Upper lobe of left lung (tissue), 6 donors: Measurements from ENCODE around the gene PSMB9. TPM values are rescaled to one million over a fixed set of nuclear protein-coding genes. Genes with fewer than 3 reads are reported as not detected.
A peak's percentile ranks its signal among the peaks of the same experiment; 100 is the strongest.

ENCODE experiments used
- ATAC-seq, 2 donors: fragments of 200-7000 bp; cut with Tn5 transposase; one replicate each; pipeline ENCODE4 v1.9.1; 2022; ENCODE audit warnings: mild to moderate bottlenecking in 2 of 2, moderate library complexity in 2 of 2; ENCODE audit not compliant: low FRiP score in 2 of 2
- DNase-seq, 2 donors: peaks; one replicate each; pipeline ENCODE4 v3.0.0-alpha.2; 2019 to 2020
- H3K27ac ChIP-seq, 4 donors: fragments of 200-600 bp; sonication (generic); one replicate each; pipeline ENCODE4 v1.5.1; 2016 to 2019
- H3K27me3 ChIP-seq, 4 donors: fragments of 200-600 bp; sonication (generic); one replicate each; pipeline ENCODE4 v1.5.1; 2017 to 2019
- H3K36me3 ChIP-seq, 4 donors: fragments of 200-600 bp; sonication (generic); one replicate each; pipeline ENCODE4 v1.5.1; 2016 to 2019
- H3K4me1 ChIP-seq, 4 donors: fragments of 200-600 bp; sonication (generic); one replicate each; pipeline ENCODE4 v1.5.1; 2018 to 2019
- H3K4me3 ChIP-seq, 4 donors: fragments of 200-600 bp; sonication (generic); one replicate each; pipeline ENCODE4 v1.5.1; 2017 to 2019; ENCODE audit warnings: mild to moderate bottlenecking in 2 of 4, moderate library complexity in 1 of 4
- H3K9me3 ChIP-seq, 4 donors: fragments of 200-600 bp; sonication (generic); one replicate each; pipeline ENCODE4 v1.5.1; 2018 to 2019
- CTCF ChIP-seq, 6 experiments: fragments of 450-650 bp in 4 of 6; fragments of 200-600 bp in 2 of 6; sonication (generic) in 2 of 6; IDR thresholded peaks; one replicate each; pipeline ENCODE4 v1.5.1; 2016 to 2019; ENCODE audit warnings: antibody characterized with exemption in 6 of 6
- EP300 ChIP-seq, 4 donors: sonication (generic); formaldehyde crosslinking; IDR thresholded peaks; one replicate each; pipeline ENCODE4 v1.5.1; 2017; ENCODE audit warnings: antibody characterized with exemption in 4 of 4, control low read depth in 2 of 4
- POLR2A ChIP-seq, 4 donors: fragments of 450-650 bp; IDR thresholded peaks; one replicate each; pipeline ENCODE4 v1.5.1; 2016 to 2017; ENCODE audit warnings: antibody characterized with exemption in 4 of 4, mild to moderate bottlenecking in 2 of 4
- POLR2AphosphoS5 ChIP-seq, 2 donors: sonication (generic); formaldehyde crosslinking; IDR thresholded peaks; one replicate each; pipeline ENCODE4 v1.5.1; 2017; ENCODE audit warnings: antibody characterized with exemption in 2 of 2
- WGBS, 2 donors: methylation state at CpG; one replicate each; pipeline ENCODE4 v1.1.5; 2017 to 2018; 5-methylcytosine and 5-hydroxymethylcytosine counted together
- total RNA-seq, 6 donors: library from RNA; depleted of rRNA in 4 of 6; stranded (reverse); fragments of >200 nt in 4 of 6; gene quantifications; one replicate each; pipeline versions ENCODE4 v1.1.0 to v1.2.1, GENCODE V29; 2016 to 2021
- donor health status: DM: no; HTN: no; CAD: no; lungs with moderate emphysema.
- donor health status: DM: no; HTN: yes; CAD: no; lungs with severe emphysema.

The PSMB9 gene
- total RNA-seq, 6 donors from 2014 or later, result 34.4 to 85.9 (median 45.5) TPM

GRCh38 chr6:32889533-32889932, 35.5 kb downstream of the PSMB9 start:
- H3K4me1 ChIP-seq, result peaks cover 0 to 6% (median 2%) of the 10 kb centered on the region in 4 donors
- H3K9me3 ChIP-seq, result no peaks in the 10 kb centered on the region
- no peaks in the 10 kb centered on the region for H3K27me3 ChIP-seq
- no peaks in the 10 kb centered on the region for H3K36me3 ChIP-seq
- H3K4me3 ChIP-seq, result no peak overlapping the region
- WGBS, 2 donors, result 21 to 36% methylated on average over 1 of the region's 1 CpG
- H3K27ac ChIP-seq, result no peak overlapping the region
- DNase-seq, result no peak
- ATAC-seq, result no peak
- no peak for TF ChIP-seq POLR2AphosphoS5 (IDR thresholded peaks at IDR 0.05)

GRCh38 chr6:32890831-32891230, 36.8 kb downstream of the PSMB9 start:
- Histone ChIP-seq H3K27me3 (no peaks in the 10 kb centered on the region), H3K36me3 (no peaks in the 10 kb centered on the region), H3K4me1 (peaks cover 6 to 13% (median 10%) of the 10 kb centered on the region in 4 donors), H3K9me3 (no peaks in the 10 kb centered on the region), H3K4me3 (no peak overlapping the region), H3K27ac (no peak overlapping the region)
- no peak for ATAC-seq
- DNase-seq, result no peak
- TF ChIP-seq CTCF (IDR thresholded peaks at IDR 0.05), result no peak
- no peak for TF ChIP-seq POLR2AphosphoS5 (IDR thresholded peaks at IDR 0.05)
- TF ChIP-seq POLR2A (IDR thresholded peaks at IDR 0.05), result no peak
- no peak for TF ChIP-seq EP300 (IDR thresholded peaks at IDR 0.05)
- 21 to 24% methylated on average over 1 of the region's 1 CpG for WGBS, 2 donors

GRCh38 chr6:32894085-32895005, 40.4 kb downstream of the PSMB9 start:
- 0 to 1% methylated on average over 22 to 39 of the region's 61 CpGs for WGBS, 2 donors
- Histone ChIP-seq H3K36me3 (no peaks in the 10 kb centered on the region), H3K27ac (peak overlapping the region; percentile 93 to 98 (median 95)), H3K4me3 (peak overlapping the region; percentile 65 to 82 (median 72)), H3K27me3 (no peaks in the 10 kb centered on the region), H3K4me1 (peaks cover 9 to 31% (median 12%) of the 10 kb centered on the region in 4 donors), H3K9me3 (no peaks in the 10 kb centered on the region)
- peak in 3 of 4 donors; percentile 50 to 86 (median 86) for TF ChIP-seq POLR2A (IDR thresholded peaks at IDR 0.05)
- TF ChIP-seq EP300 (IDR thresholded peaks at IDR 0.05), result peak in 1 of 4 donors; percentile 4
- peak in 1 of 2 donors; percentile 86 for TF ChIP-seq POLR2AphosphoS5 (IDR thresholded peaks at IDR 0.05)
- TF ChIP-seq CTCF (IDR thresholded peaks at IDR 0.05), result no peak
- DNase-seq (peak; percentile 94 to 96), ATAC-seq (peak; percentile 99 to 100)

GRCh38 chr6:32895006-32895345, 41.0 kb downstream of the PSMB9 start:
- Histone ChIP-seq H3K4me1 (peaks cover 9 to 31% (median 12%) of the 10 kb centered on the region in 4 donors), H3K9me3 (no peaks in the 10 kb centered on the region), H3K4me3 (peak overlapping the region; percentile 65 to 82 (median 72)), H3K27me3 (no peaks in the 10 kb centered on the region), H3K36me3 (no peaks in the 10 kb centered on the region), H3K27ac (peak overlapping the region; percentile 93 to 98 (median 95))
- no peak for DNase-seq
- TF ChIP-seq CTCF (IDR thresholded peaks at IDR 0.05) (no peak), EP300 (IDR thresholded peaks at IDR 0.05) (no peak), POLR2A (IDR thresholded peaks at IDR 0.05) (no peak), POLR2AphosphoS5 (IDR thresholded peaks at IDR 0.05) (no peak)
- ATAC-seq, result peak; percentile 22 to 42
- 0% methylated on average over 8 of the region's 8 CpGs for WGBS, 2 donors

GRCh38 chr6:32903952-32904351, 50.0 kb downstream of the PSMB9 start:
- no peak for TF ChIP-seq POLR2AphosphoS5 (IDR thresholded peaks at IDR 0.05)
- no peak for TF ChIP-seq POLR2A (IDR thresholded peaks at IDR 0.05)
- no peak for TF ChIP-seq EP300 (IDR thresholded peaks at IDR 0.05)
- TF ChIP-seq CTCF (IDR thresholded peaks at IDR 0.05), result no peak
- Histone ChIP-seq H3K9me3 (no peaks in the 10 kb centered on the region), H3K27ac (no peak overlapping the region), H3K27me3 (no peaks in the 10 kb centered on the region), H3K4me1 (no peaks in the 10 kb centered on the region), H3K36me3 (peaks cover 0 to 4% (median 3%) of the 10 kb centered on the region in 4 donors), H3K4me3 (no peak overlapping the region)
- ATAC-seq (no peak), DNase-seq (no peak)
